ENCODE results near the gene ADAMTSL4.
A peak's percentile ranks its signal among the peaks of the same experiment; 100 is the strongest.

Gene ADAMTSL4

GRCh38 chr1:150548632-150549495 is at the start of gene ADAMTSL4:
ADAMTSL4 (plus strand) TSS chr1:150549408; CDS start chr1:150552289, 2,881 bp downstream.
- peak; percentile 33 for DNase-seq (ENCODE audit: low spot score)

GRCh38 chr1:150505431-150505830 is 43.8 kb upstream of the ADAMTSL4 start:
- DNase-seq (ENCODE audit: low spot score), result no peak

GRCh38 chr1:150507912-150508864 is 41.0 kb upstream of the ADAMTSL4 start, which contains the start of gene ECM1:
ECM1 (plus strand) TSS chr1:150508109; CDS start chr1:150508210, 101 bp downstream.
- DNase-seq (ENCODE audit: low spot score), result peak; percentile 24

GRCh38 chr1:150508982-150509381 is 40.2 kb upstream of the ADAMTSL4 start:
- no peak for DNase-seq (ENCODE audit: low spot score)

- no peak for DNase-seq (ENCODE audit: low spot score)
Measured at GRCh38 chr1:150511551-150511950, 37.7 kb upstream of the ADAMTSL4 start.

GRCh38 chr1:150511985-150512660 is 37.1 kb upstream of the ADAMTSL4 start:
- no peak for DNase-seq (ENCODE audit: low spot score)

- DNase-seq (ENCODE audit: low spot score), result no peak
Measured at GRCh38 chr1:150512846-150513245, 36.4 kb upstream of the ADAMTSL4 start.

GRCh38 chr1:150513351-150513791 is 35.8 kb upstream of the ADAMTSL4 start:
- no peak for DNase-seq (ENCODE audit: low spot score)

GRCh38 chr1:150514260-150514659 is 34.9 kb upstream of the ADAMTSL4 start:
- DNase-seq (ENCODE audit: low spot score), result no peak

- DNase-seq (ENCODE audit: low spot score), result no peak
Measured at GRCh38 chr1:150514913-150515327, 34.3 kb upstream of the ADAMTSL4 start.

GRCh38 chr1:150515328-150516049 is 33.7 kb upstream of the ADAMTSL4 start, which contains the start of gene FALEC:
FALEC (plus strand) TSS chr1:150515752.
- peak; percentile 95 for DNase-seq (ENCODE audit: low spot score)

- peak; percentile 6 for DNase-seq (ENCODE audit: low spot score)
Measured at GRCh38 chr1:150516050-150516591, 33.1 kb upstream of the ADAMTSL4 start.

- peak; percentile 8 for DNase-seq (ENCODE audit: low spot score)
Measured at GRCh38 chr1:150516616-150517015, 32.6 kb upstream of the ADAMTSL4 start.

- DNase-seq (ENCODE audit: low spot score), result no peak
Measured at GRCh38 chr1:150521196-150521968, 27.8 kb upstream of the ADAMTSL4 start.

- no peak for DNase-seq (ENCODE audit: low spot score)
Measured at GRCh38 chr1:150525348-150525747, 23.9 kb upstream of the ADAMTSL4 start.

- DNase-seq (ENCODE audit: low spot score), result no peak
Measured at GRCh38 chr1:150528196-150528595, 21.0 kb upstream of the ADAMTSL4 start.

- DNase-seq (ENCODE audit: low spot score), result no peak
Measured at GRCh38 chr1:150529017-150529416, 20.2 kb upstream of the ADAMTSL4 start.

- DNase-seq (ENCODE audit: low spot score), result no peak
Measured at GRCh38 chr1:150530491-150531159, 18.6 kb upstream of the ADAMTSL4 start.

GRCh38 chr1:150532860-150533259 is 16.3 kb upstream of the ADAMTSL4 start:
- DNase-seq (ENCODE audit: low spot score), result no peak

Data from activated CD4-positive, alpha-beta T cell treated with anti-CD3 and anti-CD28 coated beads, Interleukin-2, Interleukin-4, amounts not matched to agents 100 ng/mL and 50 ng/mL, durations not matched to agents 16 hours and 8 hours (primary cell).